ENCODE measurements around the gene TPRN. TPM values are rescaled to one million over a fixed set of nuclear protein-coding genes. Genes with fewer than 3 reads are reported as not detected.

TPRN gene, protein sequence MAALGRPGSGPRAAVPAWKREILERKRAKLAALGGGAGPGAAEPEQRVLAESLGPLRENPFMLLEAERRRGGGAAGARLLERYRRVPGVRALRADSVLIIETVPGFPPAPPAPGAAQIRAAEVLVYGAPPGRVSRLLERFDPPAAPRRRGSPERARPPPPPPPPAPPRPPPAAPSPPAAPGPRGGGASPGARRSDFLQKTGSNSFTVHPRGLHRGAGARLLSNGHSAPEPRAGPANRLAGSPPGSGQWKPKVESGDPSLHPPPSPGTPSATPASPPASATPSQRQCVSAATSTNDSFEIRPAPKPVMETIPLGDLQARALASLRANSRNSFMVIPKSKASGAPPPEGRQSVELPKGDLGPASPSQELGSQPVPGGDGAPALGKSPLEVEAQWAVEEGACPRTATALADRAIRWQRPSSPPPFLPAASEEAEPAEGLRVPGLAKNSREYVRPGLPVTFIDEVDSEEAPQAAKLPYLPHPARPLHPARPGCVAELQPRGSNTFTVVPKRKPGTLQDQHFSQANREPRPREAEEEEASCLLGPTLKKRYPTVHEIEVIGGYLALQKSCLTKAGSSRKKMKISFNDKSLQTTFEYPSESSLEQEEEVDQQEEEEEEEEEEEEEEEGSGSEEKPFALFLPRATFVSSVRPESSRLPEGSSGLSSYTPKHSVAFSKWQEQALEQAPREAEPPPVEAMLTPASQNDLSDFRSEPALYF
- 7.7 and 11.6 TPM in 2 replicates for total RNA-seq

DNA sequence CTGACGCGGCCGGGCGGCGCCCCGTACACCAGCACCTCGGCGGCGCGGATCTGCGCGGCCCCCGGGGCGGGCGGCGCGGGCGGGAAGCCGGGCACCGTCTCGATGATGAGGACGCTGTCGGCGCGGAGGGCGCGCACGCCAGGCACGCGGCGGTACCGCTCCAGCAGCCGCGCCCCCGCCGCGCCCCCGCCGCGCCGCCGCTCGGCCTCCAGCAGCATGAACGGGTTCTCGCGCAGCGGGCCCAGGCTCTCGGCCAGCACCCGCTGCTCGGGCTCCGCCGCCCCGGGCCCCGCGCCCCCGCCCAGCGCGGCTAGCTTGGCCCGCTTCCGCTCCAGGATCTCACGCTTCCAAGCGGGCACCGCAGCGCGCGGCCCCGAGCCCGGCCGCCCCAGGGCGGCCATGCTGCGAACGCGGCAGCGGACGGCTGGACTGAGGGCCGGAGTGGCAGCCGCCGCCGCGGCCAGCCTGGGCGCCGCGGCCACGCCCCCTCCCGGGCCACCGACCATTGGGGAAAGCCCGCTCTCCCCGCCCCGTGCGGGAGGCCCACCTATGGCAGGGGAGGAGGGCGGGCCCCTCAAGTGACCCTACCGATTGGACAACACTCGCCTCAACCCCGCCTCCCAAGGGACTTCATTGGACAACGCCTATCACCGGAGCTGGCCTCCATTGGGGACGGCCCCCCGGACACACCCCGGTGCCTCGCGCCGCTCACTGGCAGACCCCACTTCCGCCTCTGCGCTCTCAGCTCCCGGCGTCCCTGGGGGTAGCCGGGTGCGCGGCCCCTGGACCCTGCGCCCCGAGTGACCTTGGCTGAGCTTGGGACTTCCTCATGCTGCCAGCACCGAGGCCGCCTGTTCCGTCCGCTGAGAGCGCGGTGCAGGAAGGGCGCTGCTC lies at the start of gene TPRN:
TPRN (minus strand) TSS at position 431 of the 894 bp plus-strand sequence; CDS start at position 401, 30 bp downstream.

GRCh38 chr9:137240841-137241489 lies 40.4 kb upstream of the TPRN start, which contains the start of gene TUBB4B:
Gene TUBB4B, plus strand, starts transcription at chr9:137241287. Its CDS starts 74 bp downstream, at chr9:137241361.

GRCh38 chr9:137230705-137231371 lies 30.3 kb upstream of the TPRN start, which contains the start of gene SLC34A3:
Gene SLC34A3, plus strand, starts transcription at chr9:137230901. Its CDS starts 802 bp downstream, at chr9:137231703.

GRCh38 chr9:137227054-137227852 lies 26.7 kb upstream of the TPRN start, which contains the start of gene RNF224:
Gene RNF224, plus strand, starts transcription at chr9:137227502. Its CDS starts 834 bp downstream, at chr9:137228336.

DNA sequence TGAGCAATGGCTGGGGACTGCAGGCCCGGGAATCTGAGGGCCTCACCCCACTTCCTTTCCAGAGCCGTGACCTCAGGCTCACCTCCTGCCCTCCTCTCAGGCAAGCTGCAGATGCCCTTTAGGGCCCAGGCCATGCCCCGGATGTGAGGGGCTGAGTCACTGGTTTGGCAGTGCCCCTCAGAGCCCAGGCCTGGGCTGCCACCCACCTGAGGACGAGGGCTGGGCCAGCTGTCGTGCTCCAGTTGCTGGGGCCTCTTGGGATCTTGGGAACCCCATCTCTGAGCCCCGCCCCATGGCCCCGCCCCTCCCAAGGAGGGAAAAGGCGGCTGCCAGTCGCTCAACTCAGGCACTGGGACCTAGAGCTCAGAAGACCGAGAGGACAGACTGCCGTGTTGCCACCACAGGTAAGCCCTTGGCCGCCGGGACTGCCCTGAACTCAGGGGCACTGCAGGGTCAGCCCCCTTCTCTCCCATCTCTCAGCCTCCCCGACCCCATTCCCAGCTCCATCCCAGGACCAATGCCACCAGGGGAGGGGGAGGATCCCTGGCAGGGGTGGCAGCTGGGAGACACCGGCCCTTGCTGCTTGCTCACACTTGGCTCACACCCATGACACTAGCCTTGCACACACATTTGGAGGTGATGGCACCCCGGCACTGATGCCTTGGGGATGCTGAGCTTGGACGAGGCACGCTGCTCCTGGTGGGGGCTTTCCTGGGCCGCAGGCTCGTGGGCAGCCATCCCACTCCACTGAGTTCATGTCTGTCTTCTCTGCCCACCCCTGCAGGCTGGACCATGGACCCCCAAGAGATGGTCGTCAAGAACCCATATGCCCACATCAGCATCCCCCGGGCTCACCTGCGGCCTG lies 24.5 kb upstream of the TPRN start, which contains the start of gene CYSRT1:
CYSRT1 (plus strand) TSS at position 345 of the 865 bp plus-strand sequence; CDS start at position 793, 448 bp downstream.

GRCh38 chr9:137222190-137223077 lies 21.9 kb upstream of the TPRN start, which contains the start of gene RNF208:
Gene RNF208, minus strand, starts transcription at chr9:137222240. Its CDS starts 1,028 bp downstream, at chr9:137221212.

GRCh38 chr9:137205126-137206069 lies 4.9 kb upstream of the TPRN start, which contains the start of the genes NDOR1 and TMEM203:
Gene NDOR1, plus strand, starts transcription at chr9:137205700. Its CDS starts 78 bp downstream, at chr9:137205778.
Gene TMEM203, minus strand, starts transcription at chr9:137205648. Its CDS starts 234 bp downstream, at chr9:137205414.

GRCh38 chr9:137188490-137189296 lies 11.8 kb downstream of the TPRN start, which contains the start of the genes ANAPC2 and SSNA1:
Gene ANAPC2, minus strand, starts transcription at chr9:137188560. Its CDS starts 28 bp downstream, at chr9:137188532.
Gene SSNA1, plus strand, starts transcription at chr9:137188676. Its CDS starts 51 bp downstream, at chr9:137188727.

DNA sequence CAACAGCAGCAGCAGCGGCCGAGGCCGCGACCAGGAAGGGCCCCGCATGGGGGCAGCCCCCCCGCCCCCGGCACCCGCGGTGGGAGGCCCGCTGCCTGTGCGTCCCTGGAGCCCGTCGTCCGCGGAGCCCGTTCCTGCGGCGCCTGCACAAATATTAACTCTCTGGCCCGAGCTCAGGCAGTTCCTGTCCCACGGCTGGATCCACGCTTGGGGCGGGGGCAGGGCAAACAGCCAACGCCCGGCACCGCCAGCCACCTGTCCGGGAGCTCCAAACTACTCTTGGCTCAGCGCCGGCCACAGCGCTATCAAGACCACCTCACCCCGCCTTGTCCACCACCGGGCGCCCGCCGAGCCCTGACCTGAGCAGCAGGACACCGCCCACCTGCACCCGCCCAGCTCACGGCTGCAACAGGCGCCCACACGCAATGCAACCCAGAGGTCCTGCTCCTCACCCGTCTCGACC lies 30.6 kb downstream of the TPRN start, which contains the start of gene LRRC26:
LRRC26 (minus strand) TSS at position 156 of the 463 bp plus-strand sequence; CDS start at position 48, 108 bp downstream.

Other genes with a start within 250 kb of the TPRN start
- gene LCN12, start 248.5 kb downstream of the TPRN start, total RNA-seq, result not detected in 2 replicates
- 2.8 and 36.7 TPM in 2 replicates for gene PTGDS, start 223.2 kb downstream of the TPRN start, total RNA-seq
- 0.58 and 3.1 TPM in 2 replicates for gene LCNL1, start 217.7 kb downstream of the TPRN start, total RNA-seq
- 16.1 and 16.2 TPM in 2 replicates for gene PAXX, start 208.3 kb downstream of the TPRN start, total RNA-seq
- gene CLIC3, start 204.2 kb downstream of the TPRN start, total RNA-seq, result 1.6 and 5.8 TPM in 2 replicates
- 22.1 and 30.8 TPM in 2 replicates for gene ABCA2, start 172.5 kb downstream of the TPRN start, total RNA-seq
- gene FUT7, start 168.7 kb downstream of the TPRN start, total RNA-seq, result not detected in 2 replicates
- 22.1 and 36.9 TPM in 2 replicates for gene NPDC1, start 154.6 kb downstream of the TPRN start, total RNA-seq
- gene ENTPD2, start 146.7 kb downstream of the TPRN start, total RNA-seq, result not detected in 2 replicates
- 1.5 and 8.0 TPM in 2 replicates for gene SAPCD2, start 130.2 kb downstream of the TPRN start, total RNA-seq
- 31.3 and 34.7 TPM in 2 replicates for gene UAP1L1, start 123.2 kb downstream of the TPRN start, total RNA-seq
- 91.3 and 113 TPM in 2 replicates for gene MAN1B1, start 113.8 kb downstream of the TPRN start, total RNA-seq
- 89.9 and 123 TPM in 2 replicates for gene DPP7, start 86.0 kb downstream of the TPRN start, total RNA-seq
- 0.15 and 0.33 TPM in 2 replicates for gene GRIN1, start 61.6 kb downstream of the TPRN start, total RNA-seq
- not detected in 2 replicates for gene LRRC26, start 30.7 kb downstream of the TPRN start, total RNA-seq
- not detected in 2 replicates for gene TMEM210, start 28.7 kb downstream of the TPRN start, total RNA-seq
- gene ANAPC2, start 12.2 kb downstream of the TPRN start, total RNA-seq, result 28.0 and 31.0 TPM in 2 replicates
- gene SSNA1, start 12.1 kb downstream of the TPRN start, total RNA-seq, result 55.1 and 92.1 TPM in 2 replicates
- 41.5 and 48.8 TPM in 2 replicates for gene TMEM203, start 4.9 kb upstream of the TPRN start, total RNA-seq
- 5.1 and 6.8 TPM in 2 replicates for gene NDOR1, start 5.0 kb upstream of the TPRN start, total RNA-seq
- 0.15 and 0.50 TPM in 2 replicates for gene RNF208, start 21.5 kb upstream of the TPRN start, total RNA-seq
- 0.44 and 1.7 TPM in 2 replicates for gene CYSRT1, start 24.4 kb upstream of the TPRN start, total RNA-seq
- gene RNF224, start 26.8 kb upstream of the TPRN start, total RNA-seq, result 0.17 TPM in 1 of 2 replicates, not detected in the other
- under 0.01 TPM in 1 of 2 replicates, not detected in the other for gene SLC34A3, start 30.2 kb upstream of the TPRN start, total RNA-seq
- 205 and 421 TPM in 2 replicates for gene TUBB4B, start 40.5 kb upstream of the TPRN start, total RNA-seq
- 0.66 TPM in 1 of 2 replicates, not detected in the other for gene STPG3, start 50.5 kb upstream of the TPRN start, total RNA-seq
- gene NELFB, start 54.6 kb upstream of the TPRN start, total RNA-seq, result 53.4 and 63.5 TPM in 2 replicates
- 25.5 and 28.9 TPM in 2 replicates for gene TOR4A, start 77.0 kb upstream of the TPRN start, total RNA-seq
- gene NRARP, start 101.5 kb upstream of the TPRN start, total RNA-seq, result 0.29 and 0.33 TPM in 2 replicates
- 14.0 and 19.4 TPM in 2 replicates for gene EXD3, start 222.4 kb upstream of the TPRN start, total RNA-seq
- 0.73 and 1.7 TPM in 2 replicates for gene NOXA1, start 222.7 kb upstream of the TPRN start, total RNA-seq
- 0.15 TPM in 1 of 2 replicates, not detected in the other for gene ENTPD8, start 240.6 kb upstream of the TPRN start, total RNA-seq

All from smooth muscle cell of trachea (primary cell).